ENCODE measurements around the gene SNIP1.
"Not testable (repeated sequence)": the region's sequence is repeated elsewhere in the genome, so short reads cannot be mapped to it uniquely, and the experiment has no call there.

SNIP1 gene

DNA sequence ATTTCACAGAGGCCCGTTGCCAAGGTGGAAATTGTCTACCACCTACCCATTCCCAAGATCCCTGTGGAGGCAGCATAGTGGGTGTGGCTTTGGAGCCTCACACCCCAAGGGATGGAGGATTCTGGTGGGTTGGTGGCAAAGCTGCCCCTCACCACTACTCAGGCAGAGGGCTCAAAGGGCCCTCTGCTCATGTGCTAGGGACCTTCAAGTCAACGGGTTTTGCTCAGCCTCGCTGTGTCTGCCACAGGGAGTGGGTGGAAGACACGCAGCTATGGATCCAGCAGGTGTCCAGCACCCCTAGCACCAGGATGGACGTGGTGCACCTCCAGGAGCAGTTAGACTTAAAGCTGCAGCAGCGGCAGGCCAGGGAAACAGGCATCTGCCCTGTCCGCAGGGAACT, 5.0 kb upstream of the SNIP1 start:
- no peak for DNase-seq

DNA sequence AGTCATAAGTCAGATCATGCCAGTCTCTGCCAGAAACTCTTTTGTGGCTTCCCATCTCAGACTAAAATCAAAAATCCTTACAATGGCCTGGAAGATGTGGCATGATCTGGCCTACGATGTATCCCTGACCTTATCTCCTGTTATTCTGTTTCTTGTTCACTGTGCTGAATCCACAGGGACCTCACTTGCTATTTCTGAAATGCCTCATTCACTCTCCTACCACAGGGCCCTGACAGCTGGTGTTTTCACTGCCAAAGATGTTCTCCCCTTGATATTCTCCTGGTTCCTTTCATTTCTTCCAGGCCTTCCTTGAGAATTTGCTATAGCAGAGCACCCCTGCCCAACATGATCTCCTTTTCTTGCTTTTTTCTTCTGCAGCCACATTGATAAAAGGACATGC, 4.3 kb upstream of the SNIP1 start:
- DNase-seq, result no peak

DNA sequence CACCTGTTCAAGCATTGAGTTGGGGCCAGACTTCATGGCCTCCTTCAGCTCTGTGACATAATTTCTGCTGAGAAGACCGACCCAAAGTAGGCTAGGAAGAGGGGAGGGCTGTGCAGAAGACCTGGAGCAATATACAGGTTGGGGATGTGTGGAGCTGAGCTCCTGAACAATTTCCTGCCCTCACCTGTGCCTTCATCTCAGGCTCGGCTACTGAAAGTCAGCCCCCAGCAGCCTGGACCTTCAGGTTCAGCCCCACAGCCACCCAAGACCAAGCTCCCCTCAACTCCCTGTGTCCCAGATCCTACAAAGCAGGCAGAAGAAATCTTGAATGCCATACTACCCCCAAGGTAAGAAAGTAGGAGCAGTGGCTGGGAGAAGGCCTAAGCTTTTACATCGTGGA, 3.3 kb upstream of the SNIP1 start:
- DNase-seq, result no peak

DNA sequence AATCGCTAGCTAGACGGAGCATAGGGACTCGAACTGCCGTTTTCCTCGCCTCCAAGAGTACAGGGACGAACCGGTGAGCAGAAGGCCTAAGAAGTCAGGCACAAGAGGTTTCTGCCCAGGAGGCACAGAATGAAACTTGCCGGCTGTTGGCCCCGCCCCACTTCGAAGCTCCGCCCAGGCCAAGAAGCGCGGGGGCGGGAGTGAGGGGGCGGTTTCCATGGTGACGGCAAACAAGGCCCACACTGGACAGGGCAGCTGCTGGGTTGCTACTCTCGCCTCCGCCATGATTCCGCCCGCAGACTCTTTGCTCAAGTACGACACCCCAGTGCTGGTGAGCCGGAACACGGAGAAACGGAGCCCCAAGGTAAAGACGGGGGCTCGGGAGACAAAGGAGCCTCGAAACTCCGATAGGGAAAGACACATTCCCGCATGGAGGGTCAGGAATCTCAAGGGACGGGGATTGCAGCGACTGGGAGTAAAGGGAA, 2.7 kb upstream of the SNIP1 start, which contains the start of gene DNALI1:
Gene DNALI1, plus strand, starts transcription at position 229 of the 485 bp plus-strand sequence. Its CDS starts 55 bp downstream, at position 284.
- DNase-seq, result peak; percentile 28

DNA sequence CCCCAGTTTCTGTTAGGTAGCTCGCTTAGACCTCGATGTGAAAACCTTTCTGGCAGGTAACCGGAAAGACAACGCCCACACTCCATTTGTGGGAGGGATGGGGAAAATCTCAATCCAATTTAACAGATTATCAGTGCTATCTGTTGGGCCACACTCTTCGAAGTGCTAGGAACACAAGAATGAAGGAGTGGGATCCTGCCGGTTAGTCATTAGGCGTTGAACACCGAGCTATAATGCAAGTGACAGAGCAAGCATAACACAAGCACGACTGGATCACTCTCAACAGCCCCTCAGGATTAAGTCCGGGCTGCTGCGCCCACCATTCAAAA, 531 bp downstream of the SNIP1 start:
- no peak for DNase-seq

DNA sequence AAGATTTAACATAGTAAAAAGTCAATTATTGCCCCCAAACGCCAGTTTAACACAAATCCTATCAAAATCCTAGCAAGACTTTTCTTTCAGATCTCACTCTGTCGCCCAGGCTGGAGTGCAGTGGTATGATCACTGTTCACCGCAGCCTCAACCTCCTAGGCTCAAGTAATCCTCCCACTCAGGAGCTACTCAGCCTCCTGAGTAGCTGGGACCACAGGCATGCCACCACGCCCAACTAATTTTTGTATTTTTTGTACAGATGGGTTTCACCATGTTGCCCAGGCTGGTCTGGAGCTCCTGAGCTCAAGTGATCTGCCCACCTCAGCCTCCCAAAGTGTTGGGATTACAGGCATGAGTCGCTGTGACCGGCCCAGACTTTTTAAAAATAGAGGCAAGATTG, 4.8 kb downstream of the SNIP1 start:
- no peak for DNase-seq

DNA sequence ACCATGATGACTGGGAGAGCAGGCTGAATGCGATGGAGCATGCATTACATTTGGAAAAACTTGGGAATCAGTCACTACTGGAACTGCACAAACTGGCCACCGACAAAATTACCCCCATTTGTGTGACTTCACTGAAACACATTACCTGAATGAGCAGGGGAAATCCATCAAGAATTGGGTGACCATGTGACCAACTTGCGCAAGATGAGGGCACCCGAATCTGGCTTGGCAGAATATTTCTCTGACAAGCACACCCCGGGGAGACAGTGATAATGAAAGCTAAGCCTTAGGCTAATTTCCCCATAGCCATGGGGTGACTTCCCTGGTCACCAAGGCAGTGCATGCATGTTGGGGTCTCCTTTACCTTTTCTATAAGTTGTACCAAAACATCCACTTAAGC, 9.1 kb downstream of the SNIP1 start:
- no peak for DNase-seq

DNA sequence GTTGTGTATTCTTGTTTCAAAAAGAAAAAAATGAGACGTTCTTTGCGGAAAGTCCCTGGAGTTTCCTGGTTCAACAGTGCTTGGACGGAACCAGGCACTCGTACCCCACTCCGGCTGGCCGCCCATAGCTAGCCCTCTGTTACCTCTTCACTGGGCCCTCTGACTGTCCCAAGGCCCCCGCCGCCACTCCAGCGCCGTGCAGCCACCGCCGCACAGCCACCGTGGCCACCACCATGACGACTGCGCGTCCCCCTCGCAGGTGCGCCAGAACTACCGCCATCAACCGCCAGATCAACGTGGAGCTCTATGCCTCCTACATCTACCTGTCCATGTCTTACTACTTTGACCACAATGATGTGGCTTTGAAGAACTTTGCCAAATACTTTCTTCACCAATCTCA, 9.6 kb downstream of the SNIP1 start:
- DNase-seq, result no peak

DNA sequence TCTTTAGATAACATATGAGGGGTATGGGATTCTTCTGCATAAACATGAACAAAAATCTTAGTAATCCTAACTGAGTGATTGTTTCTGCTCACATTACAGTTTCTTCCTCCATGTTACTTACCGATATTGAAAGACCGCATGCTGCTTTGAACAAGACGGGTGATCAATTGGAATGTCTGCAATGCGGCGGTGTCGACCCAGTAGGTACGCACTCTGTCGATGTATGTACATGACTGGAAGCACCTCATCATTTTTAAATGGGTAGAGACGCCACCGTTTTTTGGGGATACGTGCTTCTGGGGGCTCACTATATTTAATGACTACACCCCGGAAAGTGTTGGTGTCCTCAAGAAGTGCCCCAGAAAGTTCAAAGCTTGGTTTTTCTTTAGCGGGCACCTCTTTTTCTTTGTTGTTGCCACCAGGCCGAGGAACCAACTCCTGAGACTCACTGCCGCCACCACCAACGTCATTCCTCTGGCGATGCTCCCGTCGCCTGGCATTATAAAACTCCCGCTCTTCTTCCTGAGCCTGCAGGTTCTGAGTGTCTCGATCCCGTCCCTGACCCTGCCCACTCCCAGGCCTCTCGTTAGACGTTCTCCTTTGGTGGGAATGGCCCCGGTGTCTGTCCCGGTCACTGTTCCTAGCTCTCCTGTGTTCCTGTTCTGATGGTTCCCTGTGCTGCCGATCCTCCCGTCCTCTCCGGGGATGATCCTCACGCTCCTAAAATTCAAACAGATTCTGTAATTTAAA, 13.9 kb downstream of the SNIP1 start:
- DNase-seq, result no peak

DNA sequence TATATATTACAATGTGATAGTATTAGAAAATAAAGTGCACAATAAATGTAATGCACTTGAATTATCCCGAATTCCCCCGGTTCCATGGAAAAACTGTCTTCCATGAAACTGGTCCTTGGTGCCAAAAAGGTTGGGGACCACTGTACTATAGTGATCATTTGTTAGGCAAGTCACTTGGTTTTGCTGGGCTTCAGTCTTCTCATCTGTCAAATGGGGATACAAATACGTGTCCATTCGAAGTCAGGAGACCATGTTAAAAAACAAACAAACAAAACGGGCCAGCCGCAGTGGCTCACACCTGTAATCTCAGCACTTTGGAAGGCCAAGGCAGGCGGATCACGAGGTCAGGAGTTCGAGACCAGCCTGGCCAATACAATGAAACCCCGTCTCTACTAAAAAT, 14.9 kb downstream of the SNIP1 start:
- not testable (repeated sequence) for DNase-seq

DNA sequence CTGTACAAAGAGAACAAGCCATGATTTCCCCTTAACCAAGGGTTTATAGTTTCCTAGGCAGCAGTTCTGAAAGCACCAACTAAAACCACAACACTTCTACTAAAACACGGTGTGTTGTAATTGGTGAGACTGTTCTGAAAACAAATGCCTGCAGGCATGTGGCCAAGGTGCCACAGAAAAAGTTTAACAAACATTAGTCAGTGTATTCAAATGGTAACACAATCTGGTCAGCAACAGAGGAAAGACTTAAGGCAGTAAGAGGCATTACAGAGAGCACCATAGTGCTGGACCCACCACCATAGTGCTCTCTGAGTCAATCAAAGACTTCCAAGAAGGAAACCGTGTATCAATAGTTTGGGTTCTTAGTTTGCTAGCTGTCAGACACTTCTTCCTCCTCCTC, 16.7 kb downstream of the SNIP1 start:
- DNase-seq, result no peak

DNA sequence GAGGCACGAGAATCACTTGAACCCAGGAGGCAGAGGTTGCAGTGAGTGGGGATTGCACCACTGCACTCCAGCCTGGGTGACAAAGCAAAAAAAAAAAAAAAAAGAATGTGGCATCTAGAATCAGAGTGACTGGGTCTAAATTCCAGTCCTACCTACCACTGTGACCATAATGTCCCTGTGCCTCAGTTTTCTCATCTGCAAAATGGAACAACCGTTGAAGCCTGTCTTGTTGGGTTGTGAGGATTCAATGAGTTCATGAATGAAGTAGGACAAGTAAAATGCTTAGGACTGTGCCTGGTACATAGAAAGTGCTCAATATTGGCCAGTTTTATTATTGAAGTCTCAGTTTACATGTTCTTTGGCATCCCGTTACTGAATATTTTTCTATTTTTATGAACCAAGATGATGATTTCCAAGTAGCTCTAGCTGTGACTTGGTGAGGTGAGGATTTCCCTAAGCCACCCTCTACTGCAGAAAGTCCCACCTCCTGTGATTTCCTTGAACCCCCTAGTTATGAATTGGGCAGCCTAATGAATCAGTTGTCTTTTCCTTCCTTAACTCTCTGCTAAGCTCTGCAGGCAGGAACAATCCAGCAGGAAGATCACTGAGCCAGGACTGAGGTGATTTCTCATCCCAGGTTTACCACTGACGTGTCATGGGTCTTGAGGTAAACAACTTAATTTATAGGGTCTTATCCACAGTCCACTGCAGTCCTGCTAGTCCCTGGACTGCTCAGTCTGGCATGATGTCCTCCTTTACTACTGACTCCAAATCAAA, 20.6 kb downstream of the SNIP1 start:
- no peak for DNase-seq

DNA sequence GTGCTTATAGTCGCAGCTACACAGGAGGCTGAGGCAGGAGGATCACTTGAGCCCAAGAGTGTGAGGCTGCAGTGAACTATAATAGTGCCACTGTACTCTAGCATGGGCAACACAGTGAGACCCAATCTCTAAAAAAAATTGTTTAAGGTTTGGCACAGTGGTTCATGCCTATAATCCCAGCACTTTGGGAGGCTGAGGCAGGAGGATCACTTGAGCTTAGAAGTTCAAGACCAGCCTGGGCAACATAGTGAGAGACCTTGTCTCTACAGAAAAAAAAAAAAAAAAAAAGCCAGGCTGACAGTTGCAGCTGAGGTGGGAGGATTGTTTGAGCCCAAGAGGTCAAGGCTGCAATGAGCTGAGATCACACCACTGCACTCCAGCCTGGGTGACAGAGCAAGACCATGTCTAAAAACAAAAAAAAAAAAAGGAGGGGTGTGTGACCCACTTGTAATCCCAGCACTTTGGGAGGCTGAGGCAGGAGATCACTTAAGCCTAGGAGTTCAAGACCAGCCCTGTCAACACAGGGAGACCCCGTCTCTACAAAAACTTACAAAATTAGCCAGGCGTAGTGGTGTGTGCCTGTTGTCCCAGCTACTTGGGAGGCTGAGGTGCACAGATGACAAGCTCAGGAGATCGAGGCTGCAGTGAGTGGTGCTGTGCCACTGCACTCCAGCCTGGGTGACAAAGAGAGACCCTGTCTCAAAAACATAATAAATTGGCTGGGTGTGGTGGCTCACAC, 21.5 kb downstream of the SNIP1 start:
- DNase-seq, result not testable (repeated sequence)

DNA sequence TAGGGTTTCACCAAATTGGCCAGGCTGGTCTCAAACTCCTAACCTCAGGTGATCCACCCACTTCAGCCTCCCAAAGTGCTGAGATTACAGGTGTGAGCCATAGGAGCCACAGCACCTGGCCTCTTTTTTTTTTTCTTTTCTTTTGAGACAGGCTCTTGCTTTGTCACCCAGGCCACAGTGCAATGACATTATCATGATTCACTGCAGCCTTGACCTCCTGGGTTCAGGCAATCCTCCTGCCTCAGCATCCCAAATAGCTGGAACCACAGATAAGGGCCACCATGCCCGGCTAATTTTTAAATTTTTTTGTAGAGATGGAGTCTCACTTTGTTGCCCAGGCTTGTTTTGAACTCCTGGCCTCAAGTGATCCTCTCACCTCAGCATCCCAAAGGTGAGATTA, 24.2 kb downstream of the SNIP1 start:
- DNase-seq, result not testable (repeated sequence)

DNA sequence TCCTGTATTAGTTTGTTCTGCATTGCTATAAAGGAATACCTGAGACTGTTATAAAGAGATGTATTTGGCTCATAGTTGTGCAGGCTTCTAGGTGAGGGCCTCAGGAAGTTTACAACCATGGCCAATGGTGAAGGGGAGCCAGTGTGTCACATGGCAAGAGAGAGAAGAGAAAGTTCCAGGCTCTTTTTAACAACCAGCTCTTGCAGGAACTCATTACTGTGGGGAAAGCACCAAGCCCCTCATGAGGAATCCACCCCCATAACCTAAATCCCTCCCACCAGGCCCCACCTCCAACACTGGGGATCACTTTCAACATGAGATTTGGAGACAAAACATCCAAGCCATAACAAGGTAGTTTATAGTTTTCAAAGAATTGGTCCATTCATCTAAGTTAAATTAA, 34.5 kb downstream of the SNIP1 start:
- no peak for DNase-seq

DNA sequence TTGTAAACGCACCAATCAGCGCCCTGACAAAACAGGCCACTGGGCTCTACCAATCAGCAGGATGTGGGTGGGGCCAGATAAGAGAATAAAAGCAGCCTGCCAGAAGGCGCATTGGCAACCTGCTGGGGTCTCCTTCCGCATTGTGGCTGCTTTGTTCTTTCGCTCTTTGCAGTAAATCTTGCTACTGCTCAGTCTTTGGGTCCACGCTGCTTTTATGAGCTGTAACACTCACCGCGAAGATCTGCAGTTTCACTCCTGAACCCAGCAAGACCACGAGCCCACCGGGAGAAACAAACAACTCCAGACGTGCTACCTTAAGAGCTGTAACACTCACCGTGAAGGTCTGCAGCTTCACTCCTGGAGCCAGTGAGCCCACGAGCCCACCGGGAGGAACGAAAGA, 35.2 kb downstream of the SNIP1 start:
- peak; percentile 61 for DNase-seq

DNA sequence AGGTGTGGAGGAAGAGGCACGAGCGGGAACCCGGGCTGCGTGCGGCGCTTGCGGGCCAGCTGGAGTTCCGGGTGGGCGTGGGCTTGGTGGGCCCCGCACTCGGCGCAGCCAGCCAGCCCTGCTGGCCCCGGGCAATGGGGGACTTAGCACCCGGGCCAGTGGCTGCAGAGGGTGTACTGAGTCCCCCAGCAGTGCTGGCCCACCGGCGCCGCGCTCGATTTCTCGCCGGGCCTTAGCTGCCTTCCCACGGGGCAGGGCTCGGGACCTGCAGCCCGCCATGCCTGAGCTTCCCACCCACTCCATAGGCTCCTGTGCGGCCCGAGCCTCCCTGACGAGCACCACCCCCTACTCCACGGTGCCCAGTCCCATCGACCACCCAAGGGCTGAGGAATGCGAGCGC, 35.9 kb downstream of the SNIP1 start:
- DNase-seq, result not testable (repeated sequence)

DNA sequence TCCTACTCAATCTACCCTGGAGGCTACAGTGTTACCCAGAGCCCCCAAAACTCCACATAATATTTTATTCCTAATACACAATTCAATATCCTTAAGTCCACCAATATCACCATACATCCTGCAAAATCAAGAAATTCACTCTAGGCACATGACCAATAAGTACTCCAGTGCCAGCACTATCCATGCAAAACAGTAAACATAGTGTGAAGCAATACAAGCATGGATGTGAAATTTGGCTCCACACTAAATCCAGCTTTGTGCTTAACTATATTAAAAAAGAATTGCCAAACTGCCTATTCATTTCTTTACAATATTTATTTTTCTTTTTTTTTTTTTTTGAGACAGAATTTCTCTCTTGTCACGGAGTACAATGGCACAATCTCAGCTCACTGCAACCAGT, 36.5 kb downstream of the SNIP1 start:
- no peak for DNase-seq

DNA sequence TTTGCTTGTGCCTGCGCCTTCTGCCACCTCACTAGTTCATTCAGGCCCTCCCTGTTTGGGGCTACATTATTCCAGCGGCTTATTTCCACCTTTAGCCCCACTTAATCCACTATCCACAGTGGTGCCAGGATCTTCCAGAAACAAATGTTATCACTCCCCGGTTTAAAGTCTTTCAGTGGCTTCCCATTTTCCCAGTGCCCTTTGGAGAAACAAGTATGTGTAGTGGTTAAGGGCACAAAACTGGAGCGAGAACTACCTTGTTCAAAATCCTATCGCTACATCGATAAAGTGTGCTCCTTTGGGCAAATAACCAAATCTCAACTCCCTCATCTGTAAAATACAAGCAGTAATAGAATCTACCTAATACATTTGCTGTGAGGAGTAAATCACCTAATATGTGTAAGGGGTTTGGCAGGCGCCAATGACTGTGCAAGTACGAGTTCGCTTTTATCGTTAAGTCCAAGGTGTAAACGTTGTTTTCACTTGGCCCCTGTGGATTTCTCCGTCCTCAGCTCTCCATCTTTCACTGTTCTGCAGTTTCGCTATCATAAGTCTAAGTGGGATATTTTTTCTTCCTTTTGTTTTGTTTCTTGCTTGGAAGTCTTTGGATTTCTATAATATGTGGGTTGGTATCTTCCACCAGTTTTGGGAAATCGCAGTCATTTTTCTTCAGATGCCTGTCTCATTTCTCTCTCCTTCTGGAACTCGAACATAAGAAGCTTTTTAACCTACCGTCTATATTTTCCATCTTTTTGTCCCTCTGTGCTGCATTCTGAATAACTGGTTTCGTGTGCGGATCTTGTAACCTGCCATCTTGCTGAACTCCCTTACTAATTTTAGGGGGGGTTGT, 38.7 kb downstream of the SNIP1 start:
- no peak for DNase-seq

DNA sequence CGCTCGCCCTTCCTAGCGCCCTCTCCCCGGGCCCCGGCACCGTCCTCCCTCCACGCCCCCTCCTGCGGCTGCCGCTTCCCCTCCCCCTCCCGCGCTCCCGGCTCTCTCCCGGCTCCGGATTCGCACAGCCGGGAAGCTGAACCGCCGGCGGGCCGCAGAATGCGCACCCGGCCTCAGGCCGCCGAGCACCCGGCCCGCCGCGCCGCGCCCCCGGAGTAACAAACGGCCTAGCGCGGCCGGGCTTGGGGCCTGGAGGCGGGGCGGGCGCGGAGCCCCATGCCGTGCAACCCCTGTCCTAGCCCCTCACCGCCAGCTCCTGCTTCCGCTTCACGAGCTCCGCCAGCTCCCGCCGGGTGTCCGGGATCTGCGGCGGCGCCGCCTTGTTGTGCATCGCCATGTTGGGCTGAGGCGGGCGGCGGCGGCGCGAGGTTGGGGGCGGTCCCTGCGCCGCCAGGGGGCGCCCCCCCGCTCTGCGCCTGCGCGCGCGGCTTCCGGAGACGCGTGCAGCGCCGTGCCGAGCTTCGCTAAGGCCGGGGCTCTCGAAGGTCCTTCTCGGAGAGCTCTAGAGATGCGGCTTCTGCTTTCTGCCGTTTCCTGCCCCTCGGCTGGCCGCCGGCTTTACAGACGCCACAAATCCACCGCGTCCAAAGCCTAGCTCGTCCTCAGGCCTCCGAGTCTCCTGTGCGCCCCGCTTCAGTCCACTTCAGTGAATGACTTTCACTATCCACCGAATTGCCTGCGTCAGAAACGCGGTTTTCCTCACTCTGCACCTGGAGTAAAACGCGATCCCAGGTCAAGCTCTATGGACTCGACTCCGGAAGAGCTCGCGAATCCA, 39.5 kb downstream of the SNIP1 start, which contains the start of gene MEAF6:
Gene MEAF6, minus strand, starts transcription at position 417 of the 835 bp plus-strand sequence. Its CDS starts 20 bp downstream, at position 397.
- peak; percentile 82 for DNase-seq

DNA sequence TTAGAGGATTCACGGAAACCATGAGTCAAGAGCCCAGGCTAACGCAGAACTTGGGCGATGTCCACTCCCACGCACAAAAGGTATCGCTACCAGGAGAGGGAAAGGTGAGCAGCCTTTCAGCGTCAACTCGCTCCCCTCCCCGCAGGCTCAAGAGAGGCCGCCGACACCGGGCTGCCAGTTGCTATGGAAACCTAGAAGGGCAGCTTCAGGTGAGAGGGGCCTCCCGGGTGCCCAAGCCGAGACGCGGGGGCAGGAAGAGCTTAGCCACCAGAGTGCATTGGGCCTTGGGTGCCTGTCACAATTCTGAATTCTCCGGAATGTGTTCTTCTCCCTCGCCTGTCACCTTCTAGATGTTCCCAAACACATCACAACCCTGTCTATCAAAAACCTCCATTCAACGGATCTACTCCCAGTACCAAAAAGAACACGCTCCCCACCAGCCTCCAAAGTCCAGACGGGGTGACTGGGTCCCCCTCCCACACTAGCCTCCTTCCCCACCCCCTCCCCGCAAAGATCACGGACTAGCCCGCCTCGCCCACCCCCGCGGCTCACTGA, 40.2 kb downstream of the SNIP1 start:
- peak; percentile 39 for DNase-seq

All from CD4-positive, alpha-beta T cell treated with Interferon gamma for 1 hour (primary cell).